CD4-positive, alpha-beta T cell treated with Interferon gamma for 1 hour (primary cell): ENCODE measurements around the gene RGS10.
A peak's percentile ranks its signal among the peaks of the same experiment; 100 is the strongest.
"Not testable (repeated sequence)": the region's sequence is repeated elsewhere in the genome, so short reads cannot be mapped to it uniquely, and the experiment has no call there.

Source experiments
- DNase-seq: peaks from one replicate; pipeline ENCODE4 v3.0.0-alpha.2; 2020

Gene RGS10

DNA sequence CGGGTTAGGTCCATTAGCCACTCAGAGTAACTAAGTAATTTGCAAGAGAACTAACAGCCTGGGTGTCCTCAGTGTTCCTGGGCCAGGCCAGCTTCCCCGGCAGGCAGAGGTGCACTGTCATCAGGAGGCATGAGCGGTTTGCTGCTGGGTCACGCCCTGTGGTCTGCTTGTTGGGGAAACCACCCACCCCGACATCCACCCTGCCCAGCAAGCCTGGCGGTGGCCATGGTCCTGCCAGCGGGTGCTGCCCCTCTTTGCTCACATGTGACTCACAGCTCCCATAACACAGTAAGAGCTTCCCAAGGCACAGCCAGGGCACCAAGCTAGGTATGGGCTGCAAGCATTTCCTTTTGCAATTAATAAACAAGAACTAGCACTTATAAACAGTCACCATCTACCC, 75.9 kb downstream of the RGS10 start:
- DNase-seq = peak; percentile 7

DNA sequence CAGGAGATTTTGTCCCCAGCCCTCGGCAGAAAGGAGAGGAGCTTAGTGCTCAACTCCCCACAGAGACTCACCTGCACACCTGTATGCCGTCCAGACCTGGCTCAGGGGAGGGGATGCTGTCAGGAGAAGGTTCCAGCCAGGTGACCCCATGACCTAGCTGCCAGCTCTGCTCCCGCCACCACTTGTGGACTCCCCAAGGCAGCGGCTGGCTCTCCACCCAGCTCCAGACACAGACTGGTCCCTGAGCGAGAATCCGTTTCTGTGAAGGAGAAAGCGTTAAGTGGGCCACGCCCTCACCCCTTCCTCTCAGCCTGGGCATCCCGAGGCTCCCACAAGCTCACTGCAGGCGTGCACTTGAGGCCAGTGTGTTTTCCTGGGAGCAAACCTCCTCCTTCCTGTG, 76.4 kb downstream of the RGS10 start:
- DNase-seq = no peak

DNA sequence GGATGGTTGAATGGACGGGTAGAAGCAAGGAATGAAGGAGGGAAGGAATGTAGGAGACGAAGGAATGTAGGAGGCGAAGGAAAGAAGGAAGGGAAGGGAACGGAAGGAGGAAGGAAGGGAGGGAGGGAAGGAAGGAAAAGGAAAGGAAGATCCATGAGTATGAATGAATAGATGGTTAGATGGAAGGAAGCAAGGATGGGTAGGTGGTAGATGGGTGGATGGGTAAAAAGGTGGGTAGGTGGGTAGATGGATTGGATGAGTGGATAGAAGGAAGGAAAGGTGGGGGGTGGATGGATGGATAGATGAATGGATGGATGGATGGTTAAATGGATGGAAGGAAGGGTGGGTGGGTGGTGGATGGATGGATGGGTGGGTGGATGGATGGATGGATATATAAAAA, 77.4 kb downstream of the RGS10 start:
- DNase-seq = no peak

DNA sequence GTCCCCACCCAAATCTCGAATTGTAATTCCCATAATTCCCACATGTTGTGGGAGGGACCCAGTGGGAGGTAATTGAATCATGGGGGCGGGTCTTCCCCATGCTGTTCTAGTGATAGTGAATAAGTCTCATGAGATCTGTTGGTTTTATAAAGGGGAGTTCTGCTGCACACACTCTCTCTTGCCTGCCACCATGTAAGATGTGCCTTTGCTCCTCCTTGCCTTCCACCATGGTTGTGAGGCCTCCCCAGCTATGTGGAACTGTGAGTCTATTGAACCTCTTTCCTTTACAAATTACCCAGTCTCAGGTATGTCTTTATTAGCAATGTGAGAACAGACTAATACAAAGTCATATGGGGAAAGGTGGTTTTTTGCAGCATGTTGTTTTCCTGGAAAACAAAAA, 79.3 kb downstream of the RGS10 start:
- not testable (repeated sequence) for DNase-seq

DNA sequence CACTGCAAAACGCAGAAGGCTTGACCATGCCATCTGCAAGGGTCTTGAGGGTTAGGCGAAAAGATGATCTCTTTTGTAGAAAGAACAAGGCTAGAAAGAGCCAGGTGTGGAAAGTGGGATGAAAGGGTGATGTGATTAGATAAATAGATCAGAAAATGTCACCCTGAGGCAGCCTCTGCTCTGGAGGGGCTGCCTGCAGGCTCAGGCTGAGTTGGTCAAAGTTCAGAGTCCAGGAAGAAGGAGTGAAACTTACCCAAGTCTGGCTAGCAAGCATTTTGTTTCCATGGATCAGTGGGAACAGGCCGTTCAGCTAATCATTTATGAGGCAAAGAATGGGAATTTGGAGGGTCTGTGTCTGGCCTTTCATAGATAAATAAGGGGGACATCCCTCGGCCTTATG, 79.7 kb downstream of the RGS10 start:
- no peak for DNase-seq

DNA sequence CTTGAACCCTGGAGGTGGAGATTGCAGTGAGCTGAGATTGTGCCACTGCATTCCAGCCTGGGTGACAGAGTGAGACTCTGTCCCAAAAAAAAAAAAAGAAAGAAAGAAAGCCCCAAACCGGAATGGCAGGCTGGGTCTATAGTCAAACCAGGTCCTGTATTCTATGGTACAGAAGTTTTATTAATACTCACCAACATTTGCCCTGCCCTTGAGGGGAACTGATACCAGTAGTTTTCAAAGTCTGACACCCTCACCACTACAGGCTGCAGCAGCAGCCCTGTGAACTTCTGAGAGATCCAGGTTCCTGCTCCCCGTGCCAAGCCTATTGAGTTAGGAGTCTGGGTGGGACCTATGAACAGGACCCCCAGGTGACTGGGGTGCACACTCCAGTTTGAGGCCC, 80.6 kb downstream of the RGS10 start:
- DNase-seq = no peak

DNA sequence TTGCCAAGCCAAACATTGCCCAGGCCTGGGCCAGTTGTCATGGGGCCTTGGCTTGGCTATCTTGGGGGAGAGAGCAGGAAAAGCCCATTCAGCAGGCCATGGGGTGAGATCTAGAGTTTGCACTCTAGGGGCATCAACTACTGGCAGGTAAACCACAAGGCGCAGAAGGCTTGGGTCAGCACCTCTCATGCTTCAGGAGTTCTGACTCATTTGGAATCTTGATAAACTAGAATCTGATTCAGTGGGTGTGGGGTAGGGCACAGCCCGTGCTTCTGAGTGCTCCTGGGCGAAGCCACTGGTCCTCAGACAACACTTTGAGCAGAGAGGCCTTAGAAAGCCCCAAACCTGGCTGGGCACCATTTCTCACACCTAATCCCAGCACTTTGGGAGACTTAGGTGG, 81.1 kb downstream of the RGS10 start:
- no peak for DNase-seq

DNA sequence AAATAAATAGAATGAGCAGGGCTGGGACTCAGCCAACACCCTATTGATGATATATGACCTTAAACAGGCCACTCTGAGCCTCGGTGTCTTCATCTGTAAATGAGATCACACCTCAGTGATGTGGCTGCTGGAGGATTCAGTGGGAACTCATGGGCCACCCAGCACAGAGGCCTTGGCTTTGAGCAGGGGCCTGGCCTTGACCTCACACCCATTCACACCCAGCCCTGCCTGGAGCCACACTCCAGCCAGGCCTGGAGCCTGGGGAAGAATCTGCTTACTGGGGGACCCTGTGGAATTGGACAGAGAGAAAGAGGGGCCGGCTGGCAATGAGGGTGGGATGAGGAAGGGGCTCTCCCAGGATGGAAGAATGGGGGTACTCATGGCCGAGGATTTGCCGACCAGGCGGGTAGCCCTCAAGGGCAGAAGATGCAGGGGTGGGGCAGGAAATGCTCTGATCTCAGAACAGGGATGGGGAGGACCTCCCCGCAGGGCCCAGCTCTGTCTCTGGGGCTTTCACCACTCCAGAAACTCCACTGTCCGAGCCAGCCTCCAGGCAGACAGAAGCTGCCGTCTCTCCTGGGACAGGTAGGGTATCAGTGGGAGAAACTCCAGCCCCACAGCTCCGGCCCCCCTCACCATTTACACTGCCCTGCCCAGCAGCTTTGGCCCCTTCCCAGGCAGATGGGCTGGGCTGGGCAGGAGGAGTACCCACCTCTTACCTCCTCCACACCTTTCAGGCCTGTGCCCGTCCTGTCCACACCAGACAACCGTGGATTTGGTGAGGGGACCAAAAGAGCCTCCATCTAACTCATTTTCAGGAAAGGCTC, 81.9 kb downstream of the RGS10 start:
- DNase-seq = no peak

DNA sequence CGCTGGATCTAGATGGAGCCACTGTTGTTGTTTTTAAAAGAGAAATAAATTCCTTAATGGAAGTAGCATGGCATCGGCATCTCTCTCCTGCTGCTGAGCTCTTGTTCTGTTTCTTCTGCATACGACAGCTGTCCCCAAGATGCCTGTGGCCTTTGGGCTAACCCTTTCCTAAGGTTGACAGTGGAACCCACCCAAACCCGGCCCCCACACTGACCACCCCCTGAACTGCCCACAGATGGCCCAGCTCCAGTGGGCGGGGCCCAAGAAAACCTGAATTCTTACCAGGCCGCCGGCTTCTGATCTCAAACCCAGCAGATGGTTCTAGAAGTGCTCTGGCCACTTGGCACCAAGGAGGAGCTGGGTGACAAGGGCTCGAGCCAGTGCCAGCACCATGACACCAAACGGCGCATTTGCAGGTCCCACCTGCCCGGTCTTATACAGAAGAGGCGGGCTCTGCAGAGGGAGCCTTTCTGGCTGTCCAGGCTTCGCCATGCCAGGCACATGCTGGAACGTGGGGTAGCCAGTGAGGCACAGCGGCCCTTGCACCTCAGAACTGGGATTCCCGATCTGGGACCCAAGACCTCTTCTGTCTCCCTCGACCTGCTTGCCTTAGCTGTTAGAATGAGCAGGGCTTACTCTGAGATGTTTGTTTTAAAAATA, 82.7 kb downstream of the RGS10 start:
- DNase-seq = no peak

DNA sequence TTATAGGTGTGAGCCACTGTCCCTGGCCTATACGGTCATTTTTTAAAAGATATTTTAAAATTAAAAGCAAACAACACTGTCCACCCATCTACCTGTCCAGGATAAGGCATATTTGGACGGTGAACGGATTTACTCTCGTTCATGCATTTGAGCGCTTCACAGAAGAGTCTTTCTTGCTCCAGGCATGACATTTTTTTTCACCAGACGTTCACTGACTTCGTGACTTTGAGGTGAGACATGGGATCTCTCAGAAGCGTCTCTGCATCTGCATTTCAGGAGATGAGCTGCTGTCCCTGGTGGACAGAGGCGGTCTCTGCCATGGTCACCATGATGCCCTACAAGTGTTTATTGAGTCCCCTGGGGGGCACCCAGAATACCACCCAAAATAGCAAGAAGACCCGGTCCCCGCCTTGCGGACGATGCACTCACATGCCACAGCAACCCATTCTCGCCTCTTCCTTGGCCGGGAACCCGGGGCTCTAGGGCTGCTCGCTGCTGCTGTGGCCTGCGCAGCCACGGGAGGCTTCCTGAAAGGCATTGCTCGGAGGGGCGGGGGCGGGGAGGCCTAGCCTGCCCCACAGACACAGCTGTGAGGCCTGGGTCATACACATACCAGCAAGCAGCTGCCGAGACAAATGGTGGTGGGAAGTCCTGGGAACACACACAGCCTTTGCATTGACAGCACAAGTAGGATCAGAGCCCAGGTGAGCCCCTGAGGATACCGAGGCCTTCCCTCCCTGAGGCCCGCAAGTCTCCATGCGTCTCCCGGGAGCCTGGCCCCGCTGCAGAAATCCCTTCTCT, 84.4 kb downstream of the RGS10 start:
- no peak for DNase-seq

DNA sequence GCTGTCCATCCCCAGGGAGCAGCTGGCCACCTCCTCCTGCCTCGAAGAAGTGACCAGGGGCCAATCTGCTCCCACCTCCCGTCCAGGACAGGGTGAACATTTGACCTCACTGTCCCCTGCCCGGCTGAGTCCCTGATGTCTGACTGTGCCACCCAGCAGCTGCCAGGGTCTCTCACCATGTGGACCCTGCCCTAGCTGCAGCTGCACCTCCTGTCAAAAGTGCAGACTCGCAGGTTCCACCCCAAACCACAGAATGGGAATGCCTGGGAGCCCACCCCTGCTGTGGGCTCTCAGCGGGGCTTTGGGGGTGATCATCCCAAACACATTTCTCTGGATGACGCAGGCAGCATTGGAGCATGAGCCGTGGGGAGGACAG, 86.1 kb downstream of the RGS10 start:
- no peak for DNase-seq

DNA sequence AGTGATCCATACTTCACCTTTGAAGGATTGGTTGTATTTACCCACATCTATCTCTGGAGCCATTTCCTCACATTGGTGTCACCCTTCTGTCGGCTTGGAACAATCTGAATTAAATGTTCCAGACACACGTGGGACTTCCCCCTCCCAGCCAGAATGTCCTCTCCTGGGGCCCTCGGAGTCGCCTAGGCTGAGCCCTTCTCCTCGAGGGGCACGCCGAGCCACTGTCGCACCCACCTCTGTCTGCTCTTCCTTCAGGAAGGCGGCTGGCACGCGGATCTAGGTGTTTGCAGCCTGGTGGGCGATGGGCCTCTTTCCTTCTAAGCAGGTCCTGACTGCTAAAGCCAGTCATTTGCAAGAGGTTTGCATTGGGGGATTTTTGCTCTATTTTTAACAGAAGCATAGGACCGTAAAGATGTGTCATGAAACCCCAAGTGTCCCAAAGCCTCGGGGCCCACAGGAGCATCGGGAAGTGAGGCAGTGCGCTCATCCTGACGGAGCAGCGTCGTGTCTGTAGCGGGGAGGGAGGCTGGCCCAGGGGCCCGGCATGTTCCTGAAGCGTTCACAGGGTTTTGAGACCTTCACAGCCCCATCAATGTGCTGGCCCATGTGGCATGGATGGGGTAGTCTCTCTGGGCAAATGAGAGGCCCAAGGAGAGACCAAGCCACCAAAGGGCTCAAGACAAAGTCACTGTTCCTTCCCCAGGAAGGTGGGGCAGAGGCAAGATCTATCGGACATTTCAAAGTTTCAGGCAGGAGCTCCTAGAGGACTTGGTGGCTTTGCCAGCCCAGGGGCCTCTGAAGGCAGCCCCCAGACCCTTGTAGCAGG, 86.7 kb downstream of the RGS10 start:
- DNase-seq = no peak

DNA sequence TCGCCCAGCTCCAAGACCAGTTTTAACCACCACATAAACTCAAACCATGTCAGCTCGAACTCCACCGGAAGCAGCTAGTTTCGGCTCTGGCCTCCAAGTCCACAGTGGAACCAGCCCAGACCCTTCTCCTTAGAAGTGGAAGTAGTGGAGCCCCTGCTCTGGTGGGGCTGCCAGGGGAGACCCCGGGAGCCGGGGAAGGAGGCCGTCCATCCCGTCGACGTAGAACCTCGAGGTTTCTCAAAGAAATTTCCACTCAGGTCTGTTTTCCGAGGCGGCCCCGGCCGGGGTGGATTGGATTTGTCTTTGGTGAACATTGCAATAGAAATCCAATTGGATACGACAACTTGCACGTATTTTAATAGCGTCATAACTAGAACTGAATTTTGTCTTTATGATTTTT, 87.5 kb downstream of the RGS10 start:
- no peak for DNase-seq

DNA sequence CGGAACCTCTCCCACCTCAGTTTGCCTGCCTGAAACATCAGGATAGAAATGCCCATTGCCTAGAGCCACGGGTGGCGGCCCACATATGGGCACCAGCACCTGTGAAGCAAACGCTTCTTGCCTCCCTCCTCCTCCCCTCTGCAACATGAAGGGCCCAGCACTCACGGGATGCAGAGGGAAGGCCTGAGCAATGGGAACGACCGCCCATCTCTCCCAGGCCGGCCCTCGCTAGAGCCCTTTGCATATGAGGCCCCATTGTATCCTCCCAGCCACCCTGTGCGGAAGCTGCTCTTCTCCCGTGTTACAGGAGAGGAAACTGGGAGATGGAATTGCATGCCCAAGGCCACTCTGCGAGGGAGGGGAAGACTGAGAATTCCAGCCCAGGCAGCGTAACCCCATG, 88.2 kb downstream of the RGS10 start:
- no peak for DNase-seq

DNA sequence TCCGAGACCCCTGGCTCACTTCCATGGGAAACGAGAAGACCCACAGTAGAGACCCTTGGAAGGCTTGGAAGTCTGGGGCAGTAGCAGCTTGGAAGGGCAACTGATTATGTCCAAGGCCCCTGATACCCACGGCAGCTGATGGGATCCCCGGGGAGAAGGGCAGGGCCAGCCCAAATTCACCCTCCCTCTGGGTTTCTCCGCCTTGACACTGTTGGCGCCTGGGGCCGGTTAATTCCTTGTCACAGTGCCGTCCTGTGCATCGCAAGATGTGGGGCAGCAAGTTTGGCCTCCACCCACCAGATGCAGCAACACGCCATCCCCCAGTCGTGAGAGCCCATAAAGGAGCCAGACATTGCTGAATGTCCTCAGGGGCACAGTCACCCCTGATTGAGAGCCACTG, 89.2 kb downstream of the RGS10 start:
- no peak for DNase-seq

DNA sequence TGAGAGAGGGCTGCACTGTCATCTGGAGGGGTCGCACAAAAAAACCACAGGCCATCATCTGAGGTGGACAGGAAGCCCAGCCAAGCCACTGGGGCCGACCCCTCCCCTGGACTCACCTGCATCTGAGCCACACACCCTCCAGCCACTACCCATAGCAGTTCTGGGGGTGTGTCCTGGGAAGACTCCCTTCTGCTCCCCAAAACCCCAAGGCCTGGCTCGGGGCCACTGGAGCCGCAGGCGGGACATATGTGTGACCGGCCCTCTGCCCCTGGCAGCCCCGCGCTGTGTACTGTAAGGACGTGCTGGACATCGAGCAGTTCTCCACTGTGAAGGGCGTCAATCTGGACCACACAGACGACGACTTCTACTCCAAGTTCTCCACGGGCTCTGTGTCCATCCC, 90.1 kb downstream of the RGS10 start:
- no peak for DNase-seq

DNA sequence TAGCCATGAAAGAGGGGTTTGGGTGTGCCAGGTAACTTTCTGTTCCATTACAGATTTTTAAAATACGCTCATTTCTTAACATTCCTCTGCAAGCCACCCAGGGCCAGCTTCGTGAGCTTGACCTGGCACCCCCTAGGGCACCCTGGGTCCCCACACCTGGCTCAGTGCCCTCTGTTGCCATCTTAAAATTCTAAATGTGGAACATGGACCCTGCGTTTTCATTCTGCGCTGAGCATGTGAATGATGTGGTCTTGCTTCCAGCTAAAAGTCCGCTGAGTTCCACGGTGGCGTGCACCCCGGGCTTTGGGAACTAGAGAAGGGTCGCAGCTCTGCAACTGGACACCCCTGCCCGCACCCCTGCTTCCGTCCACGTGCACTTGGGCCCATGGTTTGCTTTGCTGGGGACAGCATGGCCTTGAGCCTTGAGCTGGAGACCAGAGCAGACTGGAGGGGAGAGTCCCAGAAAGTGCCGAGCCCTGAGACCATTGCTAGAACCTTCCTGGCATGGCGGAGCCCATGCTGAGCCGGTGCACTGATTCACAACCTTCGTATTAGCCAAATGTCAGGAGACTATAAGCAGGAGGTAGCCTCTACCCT, 91.1 kb downstream of the RGS10 start:
- DNase-seq = no peak

DNA sequence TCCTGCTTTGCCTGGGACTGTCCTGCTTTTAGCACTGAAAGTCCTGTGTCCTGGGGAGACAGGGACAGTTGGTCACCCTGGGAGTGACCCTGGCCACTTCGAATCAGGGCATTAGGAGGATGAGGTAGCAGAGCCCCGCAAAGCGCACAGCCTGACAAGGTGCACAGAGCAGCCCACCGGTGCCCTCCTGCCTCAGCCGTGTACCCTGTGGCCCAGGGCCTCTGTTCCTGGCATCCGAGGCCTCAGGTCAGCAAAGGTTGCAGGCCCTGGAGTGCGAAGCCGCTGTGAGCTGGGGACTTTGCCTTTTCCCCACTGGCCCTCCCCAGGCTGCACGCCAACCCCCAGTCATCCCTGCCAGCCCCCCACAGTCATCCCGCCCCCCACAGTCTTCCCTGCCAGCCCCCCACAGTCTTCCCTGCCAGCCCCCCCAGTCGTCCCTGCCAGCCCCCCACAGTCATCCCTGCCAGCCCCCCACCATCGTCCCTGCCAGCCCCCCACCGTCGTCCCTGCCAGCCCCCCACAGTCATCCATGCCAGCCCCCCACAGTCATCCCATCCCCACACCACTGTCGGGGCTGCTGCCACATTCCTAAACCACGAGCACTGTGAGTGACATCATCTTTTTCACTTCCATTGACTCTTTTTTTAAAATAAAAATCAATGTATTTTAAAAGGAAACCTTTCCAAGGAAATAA, 91.8 kb downstream of the RGS10 start:
- DNase-seq = no peak
